ENCODE measurements around the gene MXD3.

The MXD3 gene

DNA sequence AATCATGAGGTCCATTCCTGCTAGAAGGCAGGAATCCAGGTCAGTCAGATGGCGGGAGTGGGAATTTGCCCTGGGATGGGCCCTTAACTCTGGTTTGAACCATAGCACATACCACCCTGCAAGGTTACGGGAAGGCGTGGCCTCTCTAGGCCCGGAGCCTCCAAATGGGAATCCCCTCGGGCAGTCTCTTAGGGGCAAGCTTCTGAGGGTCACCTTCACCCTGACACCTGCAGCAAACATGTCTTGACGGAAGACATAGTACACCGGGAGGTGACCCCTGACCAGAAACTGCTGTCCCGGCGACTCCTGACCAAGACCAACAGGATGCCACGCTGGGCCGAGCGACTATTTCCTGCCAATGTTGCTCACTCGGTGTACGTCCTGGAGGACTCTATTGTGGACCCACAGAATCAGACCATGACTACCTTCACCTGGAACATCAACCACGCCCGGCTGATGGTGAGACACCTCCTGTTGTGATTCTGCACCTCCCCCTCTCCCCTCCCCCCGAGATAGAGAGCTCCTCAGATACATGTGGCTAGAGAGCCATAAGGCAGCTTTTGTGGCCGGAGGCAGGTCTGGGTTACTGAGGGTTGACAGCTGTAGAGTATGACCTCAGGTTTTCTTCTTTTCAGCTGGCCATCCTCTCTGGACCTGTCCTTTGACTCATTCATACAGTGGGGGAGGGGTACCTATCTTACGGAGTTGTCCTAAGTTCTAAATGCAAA is 7.1 kb downstream of the MXD3 start:
- TF ChIP-seq CTCF (IDR thresholded peaks at IDR 0.05; ENCODE audit: insufficient read depth, low read length, missing control alignments) = no peak
- ChIA-PET POLR2A (interaction anchor here (0.5 kb wide), 1 partner anchor 24 kb away, joined by 3 read pairs; no protein-coding TSS in a partner anchor), CTCF (interaction anchor here (1.2 to 9.6 kb wide), 2 partner anchors 67 to 191 kb away, joined by 3 to 112 read pairs; no protein-coding TSS in a partner anchor)
- H3K4me3 ChIP-seq (ENCODE audit: low read depth, low read length) = peak overlapping the region; percentile 96
- DNase-seq (ENCODE audit: low read depth, low spot score) = no peak

DNA sequence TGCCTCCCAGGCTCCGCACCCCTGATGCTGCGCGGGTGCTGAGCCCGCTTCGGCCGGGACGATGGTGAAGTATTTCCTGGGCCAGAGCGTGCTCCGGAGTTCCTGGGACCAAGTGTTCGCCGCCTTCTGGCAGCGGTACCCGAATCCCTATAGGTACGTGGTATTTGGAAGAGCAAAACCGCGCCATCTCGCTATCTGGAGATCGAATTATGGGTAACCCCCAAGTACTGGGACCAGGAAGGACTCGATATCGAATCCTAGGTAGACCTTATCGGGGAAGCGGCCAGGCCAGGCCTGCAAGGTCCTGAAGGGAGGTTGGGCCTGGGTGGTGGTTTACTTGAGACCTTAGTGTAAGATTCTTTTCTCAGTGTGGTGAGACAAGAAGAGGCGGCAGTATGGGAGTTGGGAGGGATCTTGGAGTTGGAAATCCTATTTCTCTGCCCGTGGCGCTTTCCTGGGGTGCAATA is 7.7 kb downstream of the MXD3 start:
- ChIA-PET POLR2A (interaction anchor here (0.5 to 1.1 kb wide), 2 partner anchors 151 to 157 kb away, joined by 3 read pairs; no protein-coding TSS in a partner anchor), CTCF (interaction anchor here (1.2 to 9.6 kb wide), 3 partner anchors 10 to 190 kb away, joined by 3 to 112 read pairs (median 4); no protein-coding TSS in a partner anchor)
- TF ChIP-seq CTCF (IDR thresholded peaks at IDR 0.05; ENCODE audit: insufficient read depth, low read length, missing control alignments) = no peak
- H3K4me3 ChIP-seq (ENCODE audit: low read depth, low read length) = peak overlapping the region; percentile 96
- DNase-seq (ENCODE audit: low read depth, low spot score) = no peak

DNA sequence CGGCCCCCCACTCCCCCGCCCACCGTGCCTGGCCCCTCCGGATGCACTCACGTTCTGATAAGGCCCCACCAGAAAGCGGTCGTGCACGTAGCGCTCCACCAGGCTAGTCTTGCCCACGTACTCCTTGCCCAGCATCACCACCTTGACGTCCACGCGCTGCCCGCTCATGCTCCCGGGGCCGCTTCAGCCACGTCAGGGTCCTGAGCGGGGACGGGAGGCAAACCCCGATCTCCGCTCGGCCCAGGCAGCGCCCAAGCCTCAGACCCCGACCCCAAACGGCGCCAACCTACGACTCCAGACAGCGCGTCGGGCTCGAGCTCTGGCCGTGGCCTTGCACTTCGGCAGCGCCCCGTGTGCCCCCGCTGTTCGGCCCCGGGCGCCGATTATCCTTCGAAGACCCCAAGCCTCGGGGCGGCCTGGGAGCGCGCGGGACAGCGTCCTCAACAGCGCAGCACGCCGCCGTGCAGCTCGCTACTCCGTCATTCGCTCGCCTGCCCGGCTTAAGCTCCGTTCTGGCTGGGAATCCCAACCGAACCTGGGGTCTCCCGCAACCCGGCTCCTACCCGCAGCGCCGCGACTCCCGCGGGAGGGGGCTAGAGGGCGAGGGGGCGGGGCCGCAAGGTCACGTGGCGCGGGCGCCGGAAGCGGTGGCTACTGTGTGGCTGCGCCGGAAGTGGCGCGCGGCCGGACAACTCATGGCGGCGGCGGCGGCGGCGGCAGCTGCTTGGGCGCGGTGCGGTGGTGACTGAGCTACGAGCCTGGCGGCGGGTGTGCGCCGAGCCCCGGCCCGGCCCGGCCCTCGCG is 8.4 kb downstream of the MXD3 start, which contains the start of the genes PRELID1 and RAB24:
Gene PRELID1 (plus strand): TSS at position 679 of the 804 bp plus-strand sequence. CDS start 187 bp downstream, outside the sequence.
Gene RAB24 (minus strand): TSS at position 599 of the 804 bp plus-strand sequence. CDS start 431 bp downstream, at position 168.
- TF ChIP-seq CTCF (IDR thresholded peaks at IDR 0.05; ENCODE audit: insufficient read depth, low read length, missing control alignments) = peak; percentile 62
- POLR2A ChIA-PET = interaction anchor here (0.5 to 1.1 kb wide), 2 partner anchors 151 to 156 kb away, joined by 3 read pairs; no protein-coding TSS in a partner anchor
- peak within 1 kb of the TSS; percentile 96 for H3K4me3 ChIP-seq (ENCODE audit: low read depth, low read length)
- DNase-seq (ENCODE audit: low read depth, low spot score) = no peak
- CTCF ChIA-PET = interaction anchor here (1.2 to 9.6 kb wide), 3 partner anchors 9 to 189 kb away, joined by 3 to 112 read pairs (median 4); no protein-coding TSS in a partner anchor

- TF ChIP-seq CTCF (IDR thresholded peaks at IDR 0.05; ENCODE audit: insufficient read depth, low read length, missing control alignments) = peak; percentile 2
- ChIA-PET POLR2A (no interaction called here), CTCF (interaction anchor here (0.9 to 9.6 kb wide), 7 partner anchors 8 to 642 kb away, joined by 3 to 112 read pairs (median 7); partner anchors contain the start of gene MXD3)
- DNase-seq (ENCODE audit: low read depth, low spot score) = no peak
- peak overlapping the region; percentile 96 for H3K4me3 ChIP-seq (ENCODE audit: low read depth, low read length)
Measured at GRCh38 chr5:177302354-177303110, 9.2 kb downstream of the MXD3 start.

GRCh38 chr5:177301503-177302165 is 10.1 kb downstream of the MXD3 start:
- POLR2A ChIA-PET = no interaction called here
- no peak for TF ChIP-seq CTCF (IDR thresholded peaks at IDR 0.05; ENCODE audit: insufficient read depth, low read length, missing control alignments)
- CTCF ChIA-PET = interaction anchor here (0.8 to 9.6 kb wide), 9 partner anchors 9 to 641 kb away, joined by 3 to 112 read pairs (median 6); partner anchors contain the start of gene MXD3
- no peak for DNase-seq (ENCODE audit: low read depth, low spot score)
- no peak overlapping the region; the same call in 1 of the 2 replicates for H3K4me3 ChIP-seq (ENCODE audit: low read depth, low read length)

All from AG04449 (cell line).